ENCODE data around the gene MAPK11.

MAPK11 gene

GRCh38 chr22:50269970-50270665, at the start of gene MAPK11:
Gene MAPK11, minus strand, starts transcription at chr22:50270380. Its CDS starts 88 bp downstream, at chr22:50270292.
- no peak for DNase-seq (ENCODE audit: low spot score)

GRCh38 chr22:50319503-50319951, 49.3 kb upstream of the MAPK11 start:
- DNase-seq (ENCODE audit: low spot score) = no peak

GRCh38 chr22:50318698-50319411, 48.7 kb upstream of the MAPK11 start:
- DNase-seq (ENCODE audit: low spot score) = no peak

- no peak for DNase-seq (ENCODE audit: low spot score)
Observed at GRCh38 chr22:50318356-50318697, 48.1 kb upstream of the MAPK11 start.

- no peak for DNase-seq (ENCODE audit: low spot score)
Observed at GRCh38 chr22:50317674-50318073, 47.5 kb upstream of the MAPK11 start.

GRCh38 chr22:50317178-50317577, 47.0 kb upstream of the MAPK11 start:
- no peak for DNase-seq (ENCODE audit: low spot score)

- no peak for DNase-seq (ENCODE audit: low spot score)
Observed at GRCh38 chr22:50316114-50317065, 46.2 kb upstream of the MAPK11 start.

GRCh38 chr22:50315289-50316113, 45.3 kb upstream of the MAPK11 start:
- no peak for DNase-seq (ENCODE audit: low spot score)

- DNase-seq (ENCODE audit: low spot score) = no peak
Observed at GRCh38 chr22:50314455-50315288, 44.5 kb upstream of the MAPK11 start.

GRCh38 chr22:50314081-50314454, 43.9 kb upstream of the MAPK11 start:
- no peak for DNase-seq (ENCODE audit: low spot score)

GRCh38 chr22:50313600-50313999, 43.4 kb upstream of the MAPK11 start:
- no peak for DNase-seq (ENCODE audit: low spot score)

GRCh38 chr22:50313021-50313420, 42.8 kb upstream of the MAPK11 start:
- DNase-seq (ENCODE audit: low spot score) = no peak

- DNase-seq (ENCODE audit: low spot score) = no peak
Observed at GRCh38 chr22:50312371-50312770, 42.2 kb upstream of the MAPK11 start.

GRCh38 chr22:50311606-50312351, 41.6 kb upstream of the MAPK11 start:
- no peak for DNase-seq (ENCODE audit: low spot score)

- no peak for DNase-seq (ENCODE audit: low spot score)
Observed at GRCh38 chr22:50310949-50311444, 40.8 kb upstream of the MAPK11 start.

GRCh38 chr22:50310031-50310722, 40.0 kb upstream of the MAPK11 start:
- DNase-seq (ENCODE audit: low spot score) = no peak

GRCh38 chr22:50309601-50309991, 39.4 kb upstream of the MAPK11 start:
- no peak for DNase-seq (ENCODE audit: low spot score)

- DNase-seq (ENCODE audit: low spot score) = no peak
Observed at GRCh38 chr22:50308986-50309600, 38.9 kb upstream of the MAPK11 start.

GRCh38 chr22:50308597-50308935, 38.4 kb upstream of the MAPK11 start:
- no peak for DNase-seq (ENCODE audit: low spot score)

Measured in SW480 (cell line).